ENCODE measurements around the gene NR0B2.

DNA sequence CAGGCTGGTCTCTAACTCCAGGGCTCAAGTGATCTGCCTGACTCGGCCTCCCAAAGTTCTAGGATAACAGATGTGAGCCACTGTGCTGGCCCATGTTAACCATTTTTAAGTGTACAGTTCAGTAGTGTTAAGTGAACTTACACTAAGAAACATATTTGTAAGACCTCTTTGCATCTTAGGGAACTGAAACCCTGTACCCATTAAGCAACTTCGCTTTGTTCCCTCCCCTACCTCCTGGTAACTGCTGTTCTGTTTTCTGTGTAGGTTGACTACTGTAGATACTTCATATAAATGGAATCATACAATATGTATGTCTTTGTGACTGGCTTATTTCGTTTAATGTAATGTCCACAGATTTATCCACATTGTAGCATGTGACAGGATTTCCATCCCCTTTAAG is 18.8 kb upstream of the NR0B2 start:
- no peak for TF ChIP-seq EZH2 (IDR thresholded peaks at IDR 0.05; ENCODE audit: borderline replicate concordance, low read length)
- TF ChIP-seq, protein P1, sequence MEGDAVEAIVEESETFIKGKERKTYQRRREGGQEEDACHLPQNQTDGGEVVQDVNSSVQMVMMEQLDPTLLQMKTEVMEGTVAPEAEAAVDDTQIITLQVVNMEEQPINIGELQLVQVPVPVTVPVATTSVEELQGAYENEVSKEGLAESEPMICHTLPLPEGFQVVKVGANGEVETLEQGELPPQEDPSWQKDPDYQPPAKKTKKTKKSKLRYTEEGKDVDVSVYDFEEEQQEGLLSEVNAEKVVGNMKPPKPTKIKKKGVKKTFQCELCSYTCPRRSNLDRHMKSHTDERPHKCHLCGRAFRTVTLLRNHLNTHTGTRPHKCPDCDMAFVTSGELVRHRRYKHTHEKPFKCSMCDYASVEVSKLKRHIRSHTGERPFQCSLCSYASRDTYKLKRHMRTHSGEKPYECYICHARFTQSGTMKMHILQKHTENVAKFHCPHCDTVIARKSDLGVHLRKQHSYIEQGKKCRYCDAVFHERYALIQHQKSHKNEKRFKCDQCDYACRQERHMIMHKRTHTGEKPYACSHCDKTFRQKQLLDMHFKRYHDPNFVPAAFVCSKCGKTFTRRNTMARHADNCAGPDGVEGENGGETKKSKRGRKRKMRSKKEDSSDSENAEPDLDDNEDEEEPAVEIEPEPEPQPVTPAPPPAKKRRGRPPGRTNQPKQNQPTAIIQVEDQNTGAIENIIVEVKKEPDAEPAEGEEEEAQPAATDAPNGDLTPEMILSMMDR (conservative IDR thresholded peaks at IDR 0.05 in 1 of 2, IDR thresholded peaks at IDR 0.05 in 1 of 2; ENCODE audit: extremely low read depth in 1 of 2, insufficient read depth in 1 of 2, low read depth in 1 of 2, low read length in 2 of 2): no peak

Data from mammary epithelial cell (primary cell).